ENCODE results near the gene CPAMD8. TPM values are rescaled to one million over a fixed set of nuclear protein-coding genes. Genes with fewer than 3 reads are reported as not detected.

The CPAMD8 gene
- total and polyA plus RNA-seq, 2 experiments from 2014 or later: 7.9 to 17.6 TPM

GRCh38 chr19:17074634-17075034, 48.0 kb upstream of the CPAMD8 start:
- Histone ChIP-seq H3K79me2 (peaks cover 58% of the 10 kb centered on the region), H3K9me2 (replicated peaks; ENCODE audit: insufficient read depth) (no peaks in the 10 kb centered on the region), H3K4me1 (ENCODE audit: insufficient read depth) (peaks cover 17% of the 10 kb centered on the region), H3K4me3 (peak overlapping the region; percentile 41), H4K20me1 (ENCODE audit: insufficient read depth, poor library complexity, severe bottlenecking) (peaks cover 4% of the 10 kb centered on the region), H3K36me3 (replicated peaks; ENCODE audit: insufficient read depth, low read depth) (no peaks in the 10 kb centered on the region), H3K27me3 (no peaks in the 10 kb centered on the region), H3K4me2 (peak overlapping the region; percentile 78), H2AFZ (peak overlapping the region; percentile 70), H3K27ac (peak overlapping the region; percentile 62), H3K9me3 (ENCODE audit: low read depth) (no peaks in the 10 kb centered on the region)
- WGBS (ENCODE audit: low lambda C conversion rate, missing lambda C conversion rate): 5% methylated on average over 11 of the region's 11 CpGs
- DNase-seq (ENCODE audit: low spot score): no peak
- TF ChIP-seq CTCF (IDR thresholded peaks at IDR 0.05; ENCODE audit: poor library complexity) (no peak), EZH2 (IDR thresholded peaks at IDR 0.05; ENCODE audit: borderline replicate concordance) (no peak), EZH2phosphoT487 (IDR thresholded peaks at IDR 0.05; ENCODE audit: low read depth, severe bottlenecking, unreplicated experiment) (no peak)

GRCh38 chr19:17073869-17074633, 47.4 kb upstream of the CPAMD8 start:
- no peaks in the 10 kb centered on the region for H3K9me3 ChIP-seq (ENCODE audit: low read depth)
- H3K27ac ChIP-seq: peak overlapping the region; percentile 62
- H3K4me1 ChIP-seq (ENCODE audit: insufficient read depth): peaks cover 17% of the 10 kb centered on the region
- peaks cover 4% of the 10 kb centered on the region for H4K20me1 ChIP-seq (ENCODE audit: insufficient read depth, poor library complexity, severe bottlenecking)
- 44% methylated on average over 18 of the region's 18 CpGs for WGBS (ENCODE audit: low lambda C conversion rate, missing lambda C conversion rate)
- peaks cover 53% of the 10 kb centered on the region for H3K79me2 ChIP-seq
- no peak for DNase-seq (ENCODE audit: low spot score)
- no peaks in the 10 kb centered on the region for H3K27me3 ChIP-seq
- peak overlapping the region; percentile 41 for H3K4me3 ChIP-seq
- peak overlapping the region; percentile 78 for H3K4me2 ChIP-seq
- H3K9me2 ChIP-seq (replicated peaks; ENCODE audit: insufficient read depth): no peaks in the 10 kb centered on the region
- no peaks in the 10 kb centered on the region for H3K36me3 ChIP-seq (replicated peaks; ENCODE audit: insufficient read depth, low read depth)
- TF ChIP-seq CTCF (IDR thresholded peaks at IDR 0.05; ENCODE audit: poor library complexity): no peak
- no peak for TF ChIP-seq EZH2phosphoT487 (IDR thresholded peaks at IDR 0.05; ENCODE audit: low read depth, severe bottlenecking, unreplicated experiment)
- no peak for TF ChIP-seq EZH2 (IDR thresholded peaks at IDR 0.05; ENCODE audit: borderline replicate concordance)
- H2AFZ ChIP-seq: peak overlapping the region; percentile 70

GRCh38 chr19:17070912-17071311, 44.3 kb upstream of the CPAMD8 start:
- 98% methylated on average over 7 of the region's 7 CpGs for WGBS (ENCODE audit: low lambda C conversion rate, missing lambda C conversion rate)
- Histone ChIP-seq H3K9me3 (ENCODE audit: low read depth) (no peaks in the 10 kb centered on the region), H2AFZ (no peak overlapping the region), H3K36me3 (replicated peaks; ENCODE audit: insufficient read depth, low read depth) (no peaks in the 10 kb centered on the region), H4K20me1 (ENCODE audit: insufficient read depth, poor library complexity, severe bottlenecking) (no peaks in the 10 kb centered on the region), H3K9me2 (replicated peaks; ENCODE audit: insufficient read depth) (no peaks in the 10 kb centered on the region), H3K4me3 (no peak overlapping the region), H3K79me2 (peaks cover 21% of the 10 kb centered on the region), H3K27ac (no peak overlapping the region), H3K4me2 (no peak overlapping the region), H3K27me3 (no peaks in the 10 kb centered on the region), H3K4me1 (ENCODE audit: insufficient read depth) (peaks cover 8% of the 10 kb centered on the region)
- no peak for DNase-seq (ENCODE audit: low spot score)
- no peak for TF ChIP-seq CTCF (IDR thresholded peaks at IDR 0.05; ENCODE audit: poor library complexity)
- TF ChIP-seq EZH2phosphoT487 (IDR thresholded peaks at IDR 0.05; ENCODE audit: low read depth, severe bottlenecking, unreplicated experiment): no peak
- TF ChIP-seq EZH2 (IDR thresholded peaks at IDR 0.05; ENCODE audit: borderline replicate concordance): no peak
